Activated CD4-positive, alpha-beta T cell treated with anti-CD3 and anti-CD28 coated beads for 36 hours (primary cell): Measurements from ENCODE around the gene TMEM25. TPM values are rescaled to one million over a fixed set of nuclear protein-coding genes. Genes with fewer than 3 reads are reported as not detected.
A peak's percentile ranks its signal among the peaks of the same experiment; 100 is the strongest.

Experiments used
- ATAC-seq: fragments of 200-7000 bp; cut with Tn5 transposase; one replicate; pipeline ENCODE4 v1.10.0; 2021; ENCODE audit warnings: mild to moderate bottlenecking, moderate library complexity
- CTCF ChIA-PET: fragments of 350-600 bp; sonication (Branson Sonifier 250); formaldehyde crosslinking; loops from one replicate; lab custom pipeline; 2021; ENCODE audit warnings: antibody characterized with exemption; lab: Charles Lee
- POLR2A ChIA-PET: fragments of 350-600 bp; sonication (Branson Sonifier 250); formaldehyde crosslinking; loops from one replicate; lab custom pipeline; 2021; ENCODE audit warnings: antibody characterized with exemption, inconsistent platforms; lab: Charles Lee
- DNase-seq: peaks from one replicate; pipeline ENCODE4 v3.0.0-alpha.2; 2020
- H3K27ac Mint-ChIP-seq: one replicate; pipeline ENCODE4 v1.8.0; 2021; ENCODE audit warnings: mixed read lengths
- H3K27me3 Mint-ChIP-seq: one replicate; pipeline ENCODE4 v1.8.0; 2021; ENCODE audit warnings: mixed read lengths
- H3K36me3 Mint-ChIP-seq: one replicate; pipeline ENCODE4 v1.8.0; 2021; ENCODE audit warnings: low read depth, mixed read lengths
- H3K4me1 Mint-ChIP-seq: one replicate; pipeline ENCODE4 v1.8.0; 2021; ENCODE audit warnings: mixed read lengths
- H3K4me3 Mint-ChIP-seq: one replicate; pipeline ENCODE4 v1.8.0; 2021; ENCODE audit warnings: mild to moderate bottlenecking, moderate library complexity, mixed read lengths
- H3K9me3 Mint-ChIP-seq: one replicate; pipeline ENCODE4 v1.8.0; 2021; ENCODE audit warnings: low read depth, mixed read lengths
- intact Hi-C, 2 experiments: fragments of 100-400 bp; cut with DNase I in 1 of 2; cut with micrococcal nuclease in 1 of 2; formaldehyde crosslinking; loops; one replicate each; pipeline versions ENCODE4 v1.14.2 to v1.15.1; 2022 to 2024; cut with DNase I, micrococcal nuclease
- total RNA-seq, 2 experiments: library from RNA; stranded (reverse); gene quantifications; one replicate each; pipeline ENCODE4 v1.2.3, GENCODE V29; 2021

Gene TMEM25
- total RNA-seq, 2 experiments from 2014 or later: 12.2 to 17.4 TPM

GRCh38 chr11:118519549-118519948, 11.4 kb upstream of the TMEM25 start:
- Mint-ChIP-seq H3K36me3 (peaks cover 50% of the 10 kb centered on the region), H3K27me3 (no peaks in the 10 kb centered on the region), H3K4me3 (no peak overlapping the region), H3K4me1 (no peaks in the 10 kb centered on the region), H3K9me3 (no peaks in the 10 kb centered on the region), H3K27ac (no peak overlapping the region)
- ChIA-PET CTCF (interaction anchor here (2.0 kb wide), 1 partner anchor 9 kb away, joined by 6 read pairs; no protein-coding TSS in a partner anchor), POLR2A (no interaction called here)
- DNase-seq (no peak), ATAC-seq (no peak)
- intact Hi-C loops: loop anchor here in 1 of 2 experiments (10.0 kb wide), 1 partner anchor 45 kb away; the partner anchor contains the start of gene IFT46

- Mint-ChIP-seq H3K27ac (no peak overlapping the region), H3K36me3 (peaks cover 37% of the 10 kb centered on the region), H3K9me3 (no peaks in the 10 kb centered on the region), H3K4me1 (no peaks in the 10 kb centered on the region), H3K27me3 (no peaks in the 10 kb centered on the region), H3K4me3 (no peak overlapping the region)
- CTCF ChIA-PET: no interaction called here
- no peak for ATAC-seq
- POLR2A ChIA-PET: interaction anchor here (0.6 kb wide), 1 partner anchor 148 kb away, joined by 5 read pairs; no protein-coding TSS in a partner anchor
- intact Hi-C loops: no loop called here
- DNase-seq: no peak
These were observed 9.1 kb upstream of the TMEM25 start for GRCh38 chr11:118521892-118522311.

GRCh38 chr11:118522571-118523072, 8.4 kb upstream of the TMEM25 start:
- CTCF ChIA-PET: no interaction called here
- H3K27ac Mint-ChIP-seq: no peak overlapping the region
- H3K27me3 Mint-ChIP-seq: no peaks in the 10 kb centered on the region
- DNase-seq (no peak), ATAC-seq (no peak)
- H3K4me1 Mint-ChIP-seq: peaks cover 4% of the 10 kb centered on the region
- intact Hi-C loops: no loop called here
- POLR2A ChIA-PET: no interaction called here
- H3K4me3 Mint-ChIP-seq: no peak overlapping the region
- peaks cover 35% of the 10 kb centered on the region for H3K36me3 Mint-ChIP-seq
- H3K9me3 Mint-ChIP-seq: no peaks in the 10 kb centered on the region

DNA sequence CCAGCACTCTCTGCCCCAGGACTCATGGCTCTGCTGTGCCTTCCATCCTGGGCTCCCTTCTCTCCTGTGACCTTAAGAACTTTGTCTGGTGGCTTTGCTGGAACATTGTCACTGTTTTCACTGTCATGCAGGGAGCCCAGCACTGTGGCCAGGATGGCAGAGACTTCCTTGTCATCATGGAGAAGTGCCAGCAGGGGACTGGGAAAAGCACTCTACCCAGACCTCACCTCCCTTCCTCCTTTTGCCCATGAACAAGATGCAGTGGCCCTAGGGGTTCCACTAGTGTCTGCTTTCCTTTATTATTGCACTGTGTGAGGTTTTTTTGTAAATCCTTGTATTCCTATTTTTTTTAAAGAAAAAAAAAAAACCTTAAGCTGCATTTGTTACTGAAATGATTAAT, 6.6 kb upstream of the TMEM25 start:
- ATAC-seq (no peak), DNase-seq (no peak)
- CTCF ChIA-PET: no interaction called here
- POLR2A ChIA-PET: no interaction called here
- intact Hi-C loops: no loop called here
- Mint-ChIP-seq H3K27ac (no peak overlapping the region), H3K4me3 (no peak overlapping the region), H3K36me3 (peaks cover 33% of the 10 kb centered on the region), H3K9me3 (no peaks in the 10 kb centered on the region), H3K27me3 (no peaks in the 10 kb centered on the region), H3K4me1 (peaks cover 11% of the 10 kb centered on the region)

GRCh38 chr11:118524757-118525470, 6.1 kb upstream of the TMEM25 start:
- intact Hi-C loops: no loop called here
- Mint-ChIP-seq H3K27me3 (no peaks in the 10 kb centered on the region), H3K4me1 (peaks cover 17% of the 10 kb centered on the region), H3K9me3 (no peaks in the 10 kb centered on the region), H3K27ac (peak overlapping the region; percentile 39), H3K4me3 (no peak overlapping the region), H3K36me3 (peaks cover 28% of the 10 kb centered on the region)
- POLR2A ChIA-PET: interaction anchor here (0.6 kb wide), 1 partner anchor 267 kb away, joined by 3 read pairs; no protein-coding TSS in a partner anchor
- no peak for DNase-seq
- CTCF ChIA-PET: no interaction called here
- no peak for ATAC-seq

GRCh38 chr11:118526688-118527087, 4.3 kb upstream of the TMEM25 start:
- POLR2A ChIA-PET: interaction anchor here (0.6 kb wide), 1 partner anchor 65 kb away, joined by 3 read pairs; no protein-coding TSS in a partner anchor
- ATAC-seq: no peak
- no peaks in the 10 kb centered on the region for H3K9me3 Mint-ChIP-seq

DNA sequence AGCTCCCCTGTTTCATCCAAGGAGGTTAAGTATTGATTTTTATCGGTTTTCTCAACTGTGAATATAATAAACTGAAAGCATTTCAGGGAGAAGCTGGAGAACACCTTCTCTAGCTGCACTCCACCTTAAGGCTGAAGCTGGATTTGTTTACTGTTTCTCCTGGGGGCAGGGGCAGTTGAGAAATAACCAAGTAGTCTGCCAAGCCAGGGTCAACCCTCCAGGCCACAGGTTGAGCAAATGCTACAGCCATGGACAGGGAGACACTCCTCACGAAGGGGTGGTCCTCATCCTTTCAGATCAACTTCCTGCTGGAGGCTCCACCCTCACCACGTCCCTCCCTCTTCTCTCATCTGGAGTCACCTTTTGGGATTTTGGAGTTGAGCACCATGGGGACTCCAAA, 3.9 kb upstream of the TMEM25 start, which contains the start of gene TTC36:
Gene TTC36 (plus strand): TSS at position 366 of the 400 bp plus-strand sequence. CDS start 21 bp downstream, at position 387.
- ATAC-seq (no peak), DNase-seq (no peak)
- CTCF ChIA-PET: interaction anchor here (0.6 to 0.8 kb wide), 4 partner anchors 9 to 1122 kb away, joined by 3 read pairs; no protein-coding TSS in a partner anchor
- intact Hi-C loops: no loop called here
- H3K36me3 Mint-ChIP-seq: peaks cover 8% of the 10 kb centered on the region
- no peaks in the 10 kb centered on the region for H3K27me3 Mint-ChIP-seq
- peaks cover 27% of the 10 kb centered on the region for H3K4me1 Mint-ChIP-seq
- no peak within 1 kb of the TSS for H3K27ac Mint-ChIP-seq
- no peak within 1 kb of the TSS for H3K4me3 Mint-ChIP-seq
- POLR2A ChIA-PET: no interaction called here
- no peaks in the 10 kb centered on the region for H3K9me3 Mint-ChIP-seq

More at GRCh38 chr11:118526688-118527087, 4.3 kb upstream of the TMEM25 start:
- CTCF ChIA-PET: interaction anchor here (0.7 kb wide), 2 partner anchors 109 to 128 kb away, joined by 3 read pairs; no protein-coding TSS in a partner anchor
- intact Hi-C loops: no loop called here
- peaks cover 25% of the 10 kb centered on the region for H3K4me1 Mint-ChIP-seq
- H3K27ac Mint-ChIP-seq: no peak overlapping the region
- no peak for DNase-seq
- no peak overlapping the region for H3K4me3 Mint-ChIP-seq
- no peaks in the 10 kb centered on the region for H3K27me3 Mint-ChIP-seq
- peaks cover 12% of the 10 kb centered on the region for H3K36me3 Mint-ChIP-seq

DNA sequence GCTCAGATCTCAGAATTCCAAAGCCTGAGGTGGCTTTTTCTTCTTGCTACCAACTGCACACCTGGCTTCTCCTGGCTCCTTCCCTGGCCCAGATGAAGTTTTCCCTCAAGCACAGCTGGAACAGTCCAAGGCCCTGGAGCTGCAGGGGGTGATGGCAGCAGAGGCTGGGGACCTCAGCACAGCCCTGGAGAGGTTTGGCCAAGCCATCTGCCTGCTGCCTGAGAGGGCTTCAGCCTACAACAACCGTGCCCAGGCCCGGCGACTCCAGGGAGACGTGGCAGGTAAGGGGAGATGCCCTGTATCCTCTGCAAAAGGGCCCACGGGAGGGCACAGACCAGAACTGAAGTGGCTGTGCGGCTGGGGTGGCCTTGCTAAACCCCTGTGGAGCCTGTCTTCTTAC, 2.5 kb upstream of the TMEM25 start:
- CTCF ChIA-PET: interaction anchor here (1.2 to 1.4 kb wide), 2 partner anchors 33 to 233 kb away, joined by 4 to 7 read pairs; no protein-coding TSS in a partner anchor
- ATAC-seq: no peak
- H3K4me1 Mint-ChIP-seq: peaks cover 27% of the 10 kb centered on the region

DNA sequence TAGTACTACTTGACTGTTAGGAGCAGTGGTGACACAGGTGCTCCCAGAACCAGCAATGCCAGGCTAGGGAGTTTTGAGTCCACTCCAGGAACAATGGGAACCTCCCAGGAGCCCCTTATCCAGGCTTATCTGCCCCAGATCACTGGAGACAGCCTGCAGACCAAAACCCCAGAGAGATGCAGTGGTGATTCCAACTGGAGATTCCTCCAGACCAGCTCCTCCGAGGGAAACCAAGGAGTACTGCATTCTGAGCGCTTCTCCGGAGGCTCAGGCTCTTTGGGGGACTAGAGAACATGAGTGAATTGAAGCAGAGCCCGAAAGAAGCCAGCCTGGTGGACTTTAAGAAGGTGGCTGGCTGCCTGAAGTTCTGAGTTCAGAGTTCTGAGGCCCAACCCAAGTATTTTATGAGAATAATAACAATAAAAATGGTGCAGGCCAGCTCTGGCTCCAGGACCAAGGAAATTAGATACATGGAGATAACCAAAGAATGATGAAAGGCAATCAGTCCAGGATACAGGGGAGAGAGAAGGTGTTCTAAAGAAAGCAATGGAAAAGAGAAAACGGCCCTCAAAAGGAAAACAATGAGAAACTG, 1.3 kb upstream of the TMEM25 start:
- CTCF ChIA-PET: interaction anchor here (0.8 to 1.0 kb wide), 2 partner anchors 21 to 71 kb away, joined by 3 read pairs; no protein-coding TSS in a partner anchor
- DNase-seq: no peak
- no peaks in the 10 kb centered on the region for H3K27me3 Mint-ChIP-seq
- no peak for ATAC-seq
- H3K4me1 Mint-ChIP-seq: peaks cover 27% of the 10 kb centered on the region
- peak overlapping the region; percentile 82 for H3K4me3 Mint-ChIP-seq
- no peaks in the 10 kb centered on the region for H3K9me3 Mint-ChIP-seq
- intact Hi-C loops: loop anchor here (2.0 to 5.0 kb wide), 2 partner anchors 38 to 43 kb away; partner anchors contain the start of genes ARCN1 (in 1 of the 2) and IFT46 (in 1 of the 2)
- peak overlapping the region; percentile 64 for H3K27ac Mint-ChIP-seq
- POLR2A ChIA-PET: interaction anchor here (0.5 kb wide), 1 partner anchor 89 kb away, joined by 4 read pairs; no protein-coding TSS in a partner anchor
- no peaks in the 10 kb centered on the region for H3K36me3 Mint-ChIP-seq

More for the DNA sequence above, 2.5 kb upstream of the TMEM25 start:
- POLR2A ChIA-PET: no interaction called here
- Mint-ChIP-seq H3K4me3 (no peak overlapping the region), H3K9me3 (no peaks in the 10 kb centered on the region), H3K27ac (no peak overlapping the region), H3K36me3 (peaks cover 2% of the 10 kb centered on the region), H3K27me3 (no peaks in the 10 kb centered on the region)
- DNase-seq: no peak
- intact Hi-C loops: no loop called here

DNA sequence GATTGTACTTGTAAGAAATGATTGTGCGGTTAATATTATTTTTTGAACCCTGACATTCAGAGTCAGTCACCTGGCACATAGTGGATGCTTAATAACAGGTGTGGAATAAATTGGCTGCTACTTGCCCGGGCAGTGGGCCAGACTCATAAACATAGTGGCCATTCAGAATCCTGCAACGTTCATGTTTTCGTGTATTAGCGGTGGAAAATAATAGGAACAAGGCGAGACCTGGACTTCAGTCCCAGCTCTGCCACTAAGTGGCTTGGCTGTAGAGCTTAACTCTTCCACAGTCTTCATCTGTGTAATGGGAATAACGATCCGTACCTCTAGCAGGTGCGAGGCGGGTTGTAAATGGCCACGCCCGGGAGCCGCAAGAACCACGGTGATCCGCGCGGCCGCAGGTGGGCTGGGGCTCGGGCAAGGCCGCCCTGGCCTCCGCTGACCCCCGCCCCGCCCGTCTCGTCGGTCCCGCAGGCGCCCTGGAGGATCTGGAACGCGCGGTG, 761 bp upstream of the TMEM25 start:
- ATAC-seq (no peak), DNase-seq (no peak)
- H3K4me1 Mint-ChIP-seq: peaks cover 27% of the 10 kb centered on the region
- H3K4me3 Mint-ChIP-seq: peak overlapping the region; percentile 82
- H3K27ac Mint-ChIP-seq: peak overlapping the region; percentile 64
- intact Hi-C loops: loop anchor here (2.0 to 5.0 kb wide), 2 partner anchors 37 to 43 kb away; partner anchors contain the start of genes ARCN1 (in 1 of the 2) and IFT46 (in 1 of the 2)
- H3K27me3 Mint-ChIP-seq: no peaks in the 10 kb centered on the region
- peaks cover 3% of the 10 kb centered on the region for H3K36me3 Mint-ChIP-seq
- H3K9me3 Mint-ChIP-seq: no peaks in the 10 kb centered on the region
- CTCF ChIA-PET: interaction anchor here (0.6 to 1.0 kb wide), 4 partner anchors 22 to 414 kb away, joined by 3 to 5 read pairs (median 4); no protein-coding TSS in a partner anchor
- POLR2A ChIA-PET: interaction anchor here (0.5 to 0.6 kb wide), 2 partner anchors 42 to 90 kb away, joined by 4 read pairs; no protein-coding TSS in a partner anchor
